Measurements from ENCODE around the gene KERA.

KERA gene

GRCh38 chr12:91017511-91018263, 40.1 kb downstream of the KERA start:
- no peak for FAIRE-seq
- no peak for DNase-seq (ENCODE audit: insufficient read length, low spot score)

- FAIRE-seq (no peak), DNase-seq (ENCODE audit: insufficient read length, low spot score) (no peak)
These were observed 40.8 kb downstream of the KERA start for GRCh38 chr12:91017043-91017442.

- FAIRE-seq: peak; percentile 69
- peak; percentile 4 for DNase-seq (ENCODE audit: insufficient read length, low spot score)
These were observed 48.4 kb downstream of the KERA start for GRCh38 chr12:91009319-91009950.

- peak; percentile 82 for FAIRE-seq
These were observed 50.1 kb downstream of the KERA start for GRCh38 chr12:91007531-91008290.

GRCh38 chr12:91004872-91005271, 53.0 kb downstream of the KERA start, which contains the start of gene EPYC:
Gene EPYC, minus strand, starts transcription at chr12:91004972. Its CDS starts 2,407 bp downstream, at chr12:91002565.
- DNase-seq (ENCODE audit: insufficient read length, low spot score) (no peak), FAIRE-seq (no peak)

More at GRCh38 chr12:91007531-91008290, 50.1 kb downstream of the KERA start:
- DNase-seq (ENCODE audit: insufficient read length, low spot score): peak; percentile 6

GRCh38 chr12:91003737-91004136, 54.1 kb downstream of the KERA start:
- DNase-seq (ENCODE audit: insufficient read length, low spot score): no peak
- FAIRE-seq: no peak

- DNase-seq (ENCODE audit: insufficient read length, low spot score): no peak
- FAIRE-seq: no peak
These were observed 56.5 kb downstream of the KERA start for GRCh38 chr12:91001306-91001705.
